B cell (primary cell): Measurements from ENCODE around the gene MVB12A. TPM values are rescaled to one million over a fixed set of nuclear protein-coding genes. Genes with fewer than 3 reads are reported as not detected.

Source experiments
- ATAC-seq: fragments of 200-7000 bp; cut with Tn5 transposase; one replicate; pipeline ENCODE4 v1.10.0; 2021; ENCODE audit warnings: low read depth, mild to moderate bottlenecking, moderate number of reproducible peaks, moderate library complexity
- CTCF ChIA-PET: fragments of 350-600 bp; sonication (Branson Sonifier 250); formaldehyde crosslinking; loops from one replicate; lab custom pipeline; 2021; ENCODE audit warnings: antibody characterized with exemption, inconsistent platforms; lab: Charles Lee
- POLR2A ChIA-PET: fragments of 350-600 bp; sonication (Branson Sonifier 250); formaldehyde crosslinking; loops from one replicate; lab custom pipeline; 2021; ENCODE audit warnings: antibody characterized with exemption; lab: Charles Lee
- DNase-seq: peaks from one replicate; pipeline ENCODE4 v3.0.0; 2013
- H2AFZ ChIP-seq: 2 replicates; pipeline ENCODE4 v1.6.1; 2012; ENCODE audit warnings: mild to moderate bottlenecking, low read depth, low read length; ENCODE audit not compliant: insufficient read depth, poor library complexity, severe bottlenecking
- H3K27ac ChIP-seq, 2 donors: 1 replicate in 1 of 2; 2 replicates in 1 of 2; pipeline ENCODE4 v1.5.1; 2012 to 2013; ENCODE audit warnings: low read length in 2 of 2, mild to moderate bottlenecking in 2 of 2, moderate library complexity in 1 of 2
- H3K27me3 ChIP-seq, 4 experiments: fragments of 200-600 bp in 1 of 4; sonication (generic) in 1 of 4; replicated peaks in 1 of 4; 1 replicate in 2 of 4; 2 replicates in 2 of 4; pipeline versions ENCODE4 v1.6.1 to v1.7.0; 2013 to 2016; ENCODE audit warnings: low read length in 3 of 4, mild to moderate bottlenecking in 2 of 4, mixed read lengths in 1 of 4, moderate library complexity in 1 of 4; ENCODE audit not compliant: insufficient read depth in 4 of 4, control insufficient read depth in 3 of 4; ENCODE audit errors: control extremely low read depth in 1 of 4
- H3K36me3 ChIP-seq, 2 experiments: replicated peaks in 1 of 2; 1 replicate in 1 of 2; 2 replicates in 1 of 2; pipeline versions ENCODE4 v1.6.1 to v1.7.1; 2013; ENCODE audit warnings: low read length in 1 of 2; ENCODE audit not compliant: insufficient read depth in 2 of 2, control insufficient read depth in 1 of 2; ENCODE audit errors: control extremely low read depth in 1 of 2, extremely low read depth in 1 of 2
- H3K4me1 ChIP-seq, 2 donors: fragments of 200-600 bp in 1 of 2; sonication (generic) in 1 of 2; 1 replicate in 1 of 2; 2 replicates in 1 of 2; pipeline versions ENCODE4 v1.5.1 to v1.6.1; 2013 to 2017; ENCODE audit warnings: low read length in 2 of 2; ENCODE audit not compliant: control insufficient read depth in 2 of 2, insufficient read depth in 2 of 2
- H3K4me2 ChIP-seq: replicated peaks from 2 replicates; pipeline ENCODE3; 2012; ENCODE audit warnings: mild to moderate bottlenecking, low read depth, low read length; ENCODE audit not compliant: poor library complexity, severe bottlenecking
- H3K4me3 ChIP-seq, 5 experiments: fragments of 200-600 bp in 1 of 5; sonication (generic) in 1 of 5; 1 replicate in 3 of 5; 2 replicates in 2 of 5; pipeline versions ENCODE4 v1.5.1 to v1.7.0; 2011 to 2016; ENCODE audit warnings: low read length in 4 of 5, mild to moderate bottlenecking in 4 of 5, low read depth in 2 of 5, control low read depth in 1 of 5, moderate library complexity in 1 of 5; ENCODE audit not compliant: insufficient read depth in 1 of 5; ENCODE audit errors: control extremely low read depth in 1 of 5, extremely low read depth in 1 of 5
- H3K79me2 ChIP-seq: fragments of 200-600 bp; sonication (generic); one replicate; pipeline ENCODE4 v1.6.0; 2016; ENCODE audit warnings: low read length; ENCODE audit not compliant: control insufficient read depth, insufficient read depth
- H3K9ac ChIP-seq: fragments of 200-600 bp; sonication (generic); 2 replicates; pipeline ENCODE4 v1.6.1; 2017; ENCODE audit warnings: mild to moderate bottlenecking, low read length, moderate library complexity
- H3K9me3 ChIP-seq, 3 donors: one replicate each; pipeline versions ENCODE4 v1.6.1 to v1.7.1; 2013; ENCODE audit warnings: low read length in 2 of 3; ENCODE audit not compliant: control insufficient read depth in 2 of 3, insufficient read depth in 1 of 3; ENCODE audit errors: control extremely low read depth in 1 of 3
- H4K20me1 ChIP-seq: 2 replicates; pipeline ENCODE4 v1.6.0; 2012; ENCODE audit warnings: mild to moderate bottlenecking, low read length; ENCODE audit not compliant: insufficient read depth, control insufficient read depth, poor library complexity, severe bottlenecking
- H3K27ac Mint-ChIP-seq: one replicate; pipeline ENCODE4 v1.8.0; 2021; ENCODE audit warnings: mixed read lengths
- H3K27me3 Mint-ChIP-seq: one replicate; pipeline ENCODE4 v1.8.0; 2021; ENCODE audit warnings: mixed read lengths
- H3K4me1 Mint-ChIP-seq: one replicate; pipeline ENCODE4 v1.8.0; 2021; ENCODE audit warnings: mixed read lengths
- H3K4me3 Mint-ChIP-seq: one replicate; pipeline ENCODE4 v1.8.0; 2021; ENCODE audit warnings: mixed read lengths
- H3K9me3 Mint-ChIP-seq: one replicate; pipeline ENCODE4 v1.8.0; 2022; ENCODE audit warnings: mixed read lengths; ENCODE audit not compliant: insufficient read depth
- EZH2 ChIP-seq: IDR thresholded peaks from 2 replicates; pipeline ENCODE4 v1.6.1; 2012; ENCODE audit warnings: borderline replicate concordance, low read depth, mild to moderate bottlenecking, moderate library complexity, low read length; ENCODE audit not compliant: insufficient read depth, poor library complexity, severe bottlenecking
- WGBS: methylation state at CpG from one replicate; pipeline ENCODE4 v1.1.5; 2013; ENCODE audit warnings: missing lambda C conversion rate; ENCODE audit not compliant: insufficient coverage; 5-methylcytosine and 5-hydroxymethylcytosine counted together
- intact Hi-C: fragments of 100-400 bp; cut with micrococcal nuclease; formaldehyde crosslinking; loops from one replicate; pipeline ENCODE4 v1.10.0; 2022
- polyA plus RNA-seq: library from polyadenylated mRNA; depleted of rRNA; stranded (reverse); fragments of >200 nt; gene quantifications from 2 replicates; pipeline ENCODE4 v1.2.3, GENCODE V29; 2012
- total RNA-seq, 2 donors: library from RNA; stranded (reverse); fragments of 120-200 nt in 1 of 2; gene quantifications; 1 replicate in 1 of 2; 2 replicates in 1 of 2; pipeline versions ENCODE4 v1.2.3 to v1.2.4, GENCODE V29; 2013 to 2022
- TF ChIP-seq, protein P1 (sequence below): fragments of 200-600 bp; IDR thresholded peaks from one replicate; pipeline ENCODE4 v1.8.0; 2022; ENCODE audit warnings: antibody characterized with exemption, mild to moderate bottlenecking

The MVB12A gene
- total and polyA plus RNA-seq, 2 donors (not counting 1 experiment from before 2014, with no cell fraction given): 31.3 to 33.6 TPM

DNA sequence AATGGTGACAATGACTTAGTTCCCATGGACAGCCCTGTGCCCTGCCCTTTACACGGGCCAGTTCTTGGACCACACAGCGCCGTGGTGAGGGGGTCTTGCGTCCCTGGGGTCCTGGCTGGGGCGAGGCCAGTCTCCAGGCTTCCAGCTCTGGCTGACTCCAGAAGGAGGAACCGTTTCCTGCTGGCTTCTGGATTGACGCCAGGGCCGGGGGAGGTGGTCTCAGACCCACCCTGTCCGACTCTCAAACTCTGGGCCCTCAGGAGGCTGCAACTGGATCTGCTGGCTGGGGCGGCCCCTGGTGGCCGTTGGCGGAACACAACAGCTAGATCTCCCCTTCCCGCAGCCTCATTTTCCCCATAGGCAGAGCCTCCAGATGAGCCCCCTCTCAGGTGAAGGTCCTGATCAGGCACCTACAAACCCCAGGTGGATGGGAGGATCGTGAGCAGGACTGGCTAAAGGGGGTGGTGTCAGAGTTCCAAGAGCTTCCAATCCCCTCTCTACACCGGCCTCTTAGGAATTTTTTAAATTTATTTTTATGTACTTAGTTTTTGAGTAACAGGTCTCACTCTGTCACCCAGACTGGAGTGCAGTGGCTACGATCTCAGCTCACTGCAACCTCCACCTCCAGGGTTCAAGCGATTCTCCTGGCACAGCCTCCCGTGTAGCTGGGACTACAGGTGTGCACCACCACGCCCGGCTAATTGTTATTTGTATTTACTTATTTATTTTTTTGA is 33.8 kb upstream of the MVB12A start:
- peaks cover 0 to 11% (median 5%) of the 10 kb centered on the region in 4 experiments for H3K27me3 ChIP-seq
- H3K9ac ChIP-seq: no peak overlapping the region
- DNase-seq (peak; percentile 76), ATAC-seq (peak; percentile 39)
- no peak overlapping the region for H2AFZ ChIP-seq
- CTCF ChIA-PET: interaction anchor here (0.6 to 8.4 kb wide), 32 partner anchors 9 to 143 kb away, joined by 3 to 109 read pairs (median 4); partner anchors contain the start of genes ABHD8, ANKLE1, BST2 and CCDC194
- Mint-ChIP-seq H3K9me3 (peaks cover 3% of the 10 kb centered on the region), H3K27me3 (no peaks in the 10 kb centered on the region), H3K4me3 (no peak overlapping the region), H3K4me1 (peaks cover 15% of the 10 kb centered on the region), H3K27ac (no peak overlapping the region)
- peaks cover 19 to 33% of the 10 kb centered on the region in 2 donors for H3K4me1 ChIP-seq
- H3K27ac ChIP-seq: no peak overlapping the region
- intact Hi-C loops: loop anchor here (1.0 kb wide), 3 partner anchors 40 to 125 kb away; no protein-coding TSS in a partner anchor
- no peak overlapping the region for H3K4me3 ChIP-seq
- POLR2A ChIA-PET: no interaction called here
- H3K79me2 ChIP-seq: no peaks in the 10 kb centered on the region
- no peak overlapping the region for H3K4me2 ChIP-seq
- WGBS: 53% methylated on average over 9 of the region's 20 CpGs
- peaks cover 0 to 12% (median 0%) of the 10 kb centered on the region in 3 donors for H3K9me3 ChIP-seq
- TF ChIP-seq, protein P1, sequence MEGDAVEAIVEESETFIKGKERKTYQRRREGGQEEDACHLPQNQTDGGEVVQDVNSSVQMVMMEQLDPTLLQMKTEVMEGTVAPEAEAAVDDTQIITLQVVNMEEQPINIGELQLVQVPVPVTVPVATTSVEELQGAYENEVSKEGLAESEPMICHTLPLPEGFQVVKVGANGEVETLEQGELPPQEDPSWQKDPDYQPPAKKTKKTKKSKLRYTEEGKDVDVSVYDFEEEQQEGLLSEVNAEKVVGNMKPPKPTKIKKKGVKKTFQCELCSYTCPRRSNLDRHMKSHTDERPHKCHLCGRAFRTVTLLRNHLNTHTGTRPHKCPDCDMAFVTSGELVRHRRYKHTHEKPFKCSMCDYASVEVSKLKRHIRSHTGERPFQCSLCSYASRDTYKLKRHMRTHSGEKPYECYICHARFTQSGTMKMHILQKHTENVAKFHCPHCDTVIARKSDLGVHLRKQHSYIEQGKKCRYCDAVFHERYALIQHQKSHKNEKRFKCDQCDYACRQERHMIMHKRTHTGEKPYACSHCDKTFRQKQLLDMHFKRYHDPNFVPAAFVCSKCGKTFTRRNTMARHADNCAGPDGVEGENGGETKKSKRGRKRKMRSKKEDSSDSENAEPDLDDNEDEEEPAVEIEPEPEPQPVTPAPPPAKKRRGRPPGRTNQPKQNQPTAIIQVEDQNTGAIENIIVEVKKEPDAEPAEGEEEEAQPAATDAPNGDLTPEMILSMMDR: peak; percentile 93
- TF ChIP-seq EZH2: no peak
- H4K20me1 ChIP-seq: no peaks in the 10 kb centered on the region
- H3K36me3 ChIP-seq: no peaks in the 10 kb centered on the region

DNA sequence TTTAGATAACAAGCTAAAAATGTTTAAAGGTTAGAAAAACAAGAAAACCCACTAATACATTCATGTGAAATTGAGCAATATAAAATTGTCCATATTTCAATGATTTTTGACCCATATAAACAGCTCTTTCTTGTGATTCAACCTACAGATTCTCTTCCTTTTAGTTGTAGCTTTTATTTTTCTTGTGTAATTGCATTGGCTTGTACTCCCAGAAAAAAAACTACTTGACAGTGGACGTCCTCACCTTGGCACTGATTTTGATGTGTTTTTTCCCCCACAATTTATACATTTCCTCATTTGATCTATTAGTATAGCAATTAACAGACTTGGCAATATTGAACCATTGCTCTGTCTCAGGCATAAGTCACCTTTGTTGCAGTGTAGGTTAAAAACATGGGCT is 30.6 kb upstream of the MVB12A start:
- no peak overlapping the region for H2AFZ ChIP-seq
- intact Hi-C loops: no loop called here
- 60% methylated on average over 1 of the region's 1 CpG for WGBS
- H3K27me3 Mint-ChIP-seq: no peaks in the 10 kb centered on the region
- H3K27ac Mint-ChIP-seq: no peak overlapping the region
- no peaks in the 10 kb centered on the region for H4K20me1 ChIP-seq
- H3K4me3 ChIP-seq: no peak overlapping the region
- H3K79me2 ChIP-seq: no peaks in the 10 kb centered on the region
- no peak overlapping the region for H3K4me2 ChIP-seq
- H3K27ac ChIP-seq: no peak overlapping the region
- ChIA-PET CTCF (interaction anchor here (0.6 to 8.4 kb wide), 18 partner anchors 9 to 130 kb away, joined by 3 to 109 read pairs (median 4); partner anchors contain the start of genes ANKLE1, BABAM1, BST2 and DDA1), POLR2A (no interaction called here)
- H3K9ac ChIP-seq: no peak overlapping the region
- H3K4me3 Mint-ChIP-seq: peak overlapping the region; percentile 48
- peaks cover 17 to 26% of the 10 kb centered on the region in 2 donors for H3K4me1 ChIP-seq
- no peaks in the 10 kb centered on the region for H3K36me3 ChIP-seq
- H3K4me1 Mint-ChIP-seq: peaks cover 15% of the 10 kb centered on the region
- H3K9me3 Mint-ChIP-seq: peaks cover 3% of the 10 kb centered on the region
- DNase-seq (no peak), ATAC-seq (no peak)
- TF ChIP-seq, protein P1: no peak
- no peak for TF ChIP-seq EZH2
- peaks cover 0 to 24% (median 9%) of the 10 kb centered on the region in 4 experiments for H3K27me3 ChIP-seq
- peaks cover 0 to 14% (median 0%) of the 10 kb centered on the region in 3 donors for H3K9me3 ChIP-seq
